IPS-18a (cell line): ENCODE measurements around the gene CADPS.

Experiments used
- H3K27ac ChIP-seq: one replicate; pipeline ENCODE4 v1.5.1; 2013; ENCODE audit warnings: low read length
- H3K27me3 ChIP-seq: one replicate; pipeline ENCODE4 v1.6.1; 2013; ENCODE audit warnings: mild to moderate bottlenecking, low read length; ENCODE audit not compliant: control insufficient read depth, insufficient read depth
- H3K36me3 ChIP-seq: one replicate; pipeline ENCODE4 v1.6.1; 2013; ENCODE audit warnings: low read depth, low read length; ENCODE audit not compliant: control insufficient read depth
- H3K4me1 ChIP-seq: one replicate; pipeline ENCODE4 v1.6.1; 2013; ENCODE audit warnings: low read depth, low read length; ENCODE audit not compliant: control insufficient read depth
- H3K4me3 ChIP-seq: one replicate; pipeline ENCODE4 v1.5.1; 2013; ENCODE audit warnings: low read length
- H3K9ac ChIP-seq: one replicate; pipeline ENCODE4 v1.6.1; 2013; ENCODE audit warnings: mild to moderate bottlenecking, low read length, moderate library complexity
- H3K9me3 ChIP-seq: one replicate; pipeline ENCODE4 v1.6.1; 2013; ENCODE audit warnings: low read depth, low read length; ENCODE audit not compliant: control insufficient read depth

The CADPS gene

GRCh38 chr3:62874711-62875557 lies at the start of gene CADPS:
Gene CADPS (minus strand): TSS chr3:62875416. CDS start chr3:62875029, 387 bp downstream.
- H3K9me3 ChIP-seq = no peaks in the 10 kb centered on the region
- peaks cover 11% of the 10 kb centered on the region for H3K4me1 ChIP-seq
- H3K36me3 ChIP-seq = no peaks in the 10 kb centered on the region
- H3K27me3 ChIP-seq = peaks cover 13% of the 10 kb centered on the region
- no peak within 1 kb of the TSS for H3K27ac ChIP-seq
- H3K9ac ChIP-seq = peak within 1 kb of the TSS; percentile 46
- H3K4me3 ChIP-seq = peak within 1 kb of the TSS; percentile 82

DNA sequence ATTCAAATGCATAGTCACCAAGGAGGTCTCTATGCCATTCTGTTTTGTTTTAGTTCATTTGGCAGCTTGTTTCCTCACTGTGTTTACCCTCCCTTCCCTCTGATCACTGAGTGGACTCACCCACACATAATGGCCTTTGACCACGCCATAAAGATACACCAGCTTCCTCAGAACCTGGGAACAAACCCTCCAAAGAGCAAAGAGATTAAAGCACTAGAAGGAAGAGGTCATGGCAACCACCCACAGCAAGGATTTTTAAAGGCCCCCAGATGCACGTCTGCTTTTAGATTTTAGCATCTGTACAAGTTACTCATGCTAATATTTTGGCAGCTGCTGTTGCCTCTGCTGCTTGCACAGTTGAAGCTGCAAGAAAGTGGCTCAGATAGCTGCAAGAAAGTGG lies 47.9 kb upstream of the CADPS start:
- H3K4me1 ChIP-seq = peaks cover 14% of the 10 kb centered on the region
- no peaks in the 10 kb centered on the region for H3K36me3 ChIP-seq
- no peak overlapping the region for H3K27ac ChIP-seq
- no peak overlapping the region for H3K9ac ChIP-seq
- no peaks in the 10 kb centered on the region for H3K27me3 ChIP-seq
- no peaks in the 10 kb centered on the region for H3K9me3 ChIP-seq
- no peak overlapping the region for H3K4me3 ChIP-seq

DNA sequence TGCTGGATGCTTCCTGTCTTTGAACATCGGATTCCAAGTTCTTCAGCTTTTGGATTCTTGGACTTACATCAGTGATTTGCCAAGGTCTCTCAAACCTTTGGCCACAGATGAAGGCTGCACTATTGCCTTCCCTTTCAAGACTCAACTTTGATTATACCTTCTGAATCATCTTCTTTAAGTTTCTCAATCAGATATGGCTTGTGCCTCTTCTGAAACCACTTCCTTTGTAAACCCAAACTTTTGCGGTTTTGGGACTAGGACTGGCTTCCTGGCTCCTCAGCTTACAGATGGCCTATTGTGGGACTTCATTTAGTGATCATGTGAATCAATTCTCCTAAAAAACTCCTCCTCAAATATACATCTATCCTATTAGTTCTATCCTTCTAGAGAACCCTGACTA lies 47.1 kb upstream of the CADPS start:
- no peak overlapping the region for H3K4me3 ChIP-seq
- no peaks in the 10 kb centered on the region for H3K9me3 ChIP-seq
- no peaks in the 10 kb centered on the region for H3K36me3 ChIP-seq
- peaks cover 14% of the 10 kb centered on the region for H3K4me1 ChIP-seq
- no peak overlapping the region for H3K9ac ChIP-seq
- H3K27ac ChIP-seq = no peak overlapping the region
- H3K27me3 ChIP-seq = no peaks in the 10 kb centered on the region

- Histone ChIP-seq H3K9me3 (no peaks in the 10 kb centered on the region), H3K27me3 (no peaks in the 10 kb centered on the region), H3K4me3 (no peak overlapping the region)
These were observed 45.2 kb upstream of the CADPS start for GRCh38 chr3:62920466-62920784.

GRCh38 chr3:62919784-62920465 lies 44.7 kb upstream of the CADPS start:
- no peak overlapping the region for H3K9ac ChIP-seq
- no peaks in the 10 kb centered on the region for H3K27me3 ChIP-seq
- no peak overlapping the region for H3K27ac ChIP-seq
- no peak overlapping the region for H3K4me3 ChIP-seq
- H3K4me1 ChIP-seq = peaks cover 11% of the 10 kb centered on the region
- no peaks in the 10 kb centered on the region for H3K9me3 ChIP-seq
- no peaks in the 10 kb centered on the region for H3K36me3 ChIP-seq

More at GRCh38 chr3:62920466-62920784, 45.2 kb upstream of the CADPS start:
- no peak overlapping the region for H3K27ac ChIP-seq
- no peaks in the 10 kb centered on the region for H3K36me3 ChIP-seq
- H3K4me1 ChIP-seq = peaks cover 11% of the 10 kb centered on the region
- no peak overlapping the region for H3K9ac ChIP-seq

GRCh38 chr3:62918777-62919176 lies 43.6 kb upstream of the CADPS start:
- Histone ChIP-seq H3K27me3 (no peaks in the 10 kb centered on the region), H3K36me3 (no peaks in the 10 kb centered on the region), H3K9ac (no peak overlapping the region)

GRCh38 chr3:62918131-62918530 lies 42.9 kb upstream of the CADPS start:
- Histone ChIP-seq H3K4me3 (no peak overlapping the region), H3K27me3 (no peaks in the 10 kb centered on the region), H3K9me3 (no peaks in the 10 kb centered on the region), H3K36me3 (no peaks in the 10 kb centered on the region), H3K27ac (no peak overlapping the region), H3K4me1 (peaks cover 11% of the 10 kb centered on the region), H3K9ac (no peak overlapping the region)

More at GRCh38 chr3:62918777-62919176, 43.6 kb upstream of the CADPS start:
- H3K27ac ChIP-seq = no peak overlapping the region
- H3K4me3 ChIP-seq = no peak overlapping the region
- H3K4me1 ChIP-seq = peaks cover 11% of the 10 kb centered on the region
- H3K9me3 ChIP-seq = no peaks in the 10 kb centered on the region

GRCh38 chr3:62911526-62911925 lies 36.3 kb upstream of the CADPS start:
- no peaks in the 10 kb centered on the region for H3K9me3 ChIP-seq
- H3K27me3 ChIP-seq = no peaks in the 10 kb centered on the region
- no peak overlapping the region for H3K4me3 ChIP-seq
- no peaks in the 10 kb centered on the region for H3K36me3 ChIP-seq
- H3K4me1 ChIP-seq = peaks cover 6% of the 10 kb centered on the region
- no peak overlapping the region for H3K9ac ChIP-seq
- H3K27ac ChIP-seq = no peak overlapping the region

GRCh38 chr3:62905331-62905730 lies 30.1 kb upstream of the CADPS start:
- no peak overlapping the region for H3K27ac ChIP-seq
- H3K9me3 ChIP-seq = no peaks in the 10 kb centered on the region
- no peaks in the 10 kb centered on the region for H3K4me1 ChIP-seq
- no peaks in the 10 kb centered on the region for H3K27me3 ChIP-seq
- H3K36me3 ChIP-seq = no peaks in the 10 kb centered on the region
- H3K9ac ChIP-seq = no peak overlapping the region
- H3K4me3 ChIP-seq = no peak overlapping the region

DNA sequence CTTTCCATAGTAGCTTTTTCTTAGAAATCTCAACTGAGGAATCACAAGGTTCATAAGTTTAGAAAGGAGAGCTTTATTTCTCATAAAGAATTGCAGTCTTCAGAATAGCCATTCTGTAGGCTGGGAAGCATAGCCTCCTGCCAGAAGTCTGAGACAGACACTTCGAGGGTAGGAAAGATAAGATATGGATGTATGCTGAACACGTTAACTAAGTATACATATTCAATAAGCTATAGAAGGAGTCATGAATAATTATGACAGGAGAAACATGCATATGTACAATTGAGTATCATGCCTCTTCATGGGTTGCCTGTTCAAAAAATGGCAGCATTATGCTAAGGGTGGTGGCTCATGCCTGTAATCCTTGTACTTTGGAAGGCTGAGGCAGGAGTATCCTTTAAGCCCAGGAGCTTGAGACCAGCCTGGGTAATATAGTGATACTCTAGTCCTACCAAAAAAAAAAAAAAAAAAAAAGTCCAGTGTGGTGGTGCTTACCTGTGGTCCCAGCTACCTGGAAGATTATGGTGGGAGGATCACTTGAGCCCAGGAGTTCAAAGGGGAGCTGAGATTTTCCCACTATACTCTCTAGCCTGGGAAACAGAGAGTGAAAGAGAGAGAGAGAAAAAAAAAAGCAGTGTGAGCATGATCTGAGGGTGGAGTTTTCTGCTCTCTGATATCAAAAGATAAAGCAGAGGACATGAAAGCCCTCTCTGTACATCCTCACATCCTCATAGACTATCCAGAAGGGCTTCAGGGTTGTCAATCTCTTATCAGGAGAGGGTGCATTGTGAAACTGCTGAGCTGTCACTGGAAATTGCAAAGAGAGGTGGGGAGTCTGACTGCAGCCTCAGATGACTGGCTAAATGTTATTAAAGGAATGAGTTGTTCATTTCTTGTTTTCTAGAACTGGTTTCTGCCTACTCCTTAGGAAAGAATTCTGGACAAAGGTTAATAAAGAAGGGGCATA lies 23.6 kb upstream of the CADPS start:
- no peaks in the 10 kb centered on the region for H3K27me3 ChIP-seq
- no peaks in the 10 kb centered on the region for H3K36me3 ChIP-seq
- no peaks in the 10 kb centered on the region for H3K4me1 ChIP-seq
- H3K9ac ChIP-seq = no peak overlapping the region
- H3K27ac ChIP-seq = no peak overlapping the region
- H3K9me3 ChIP-seq = no peaks in the 10 kb centered on the region
- no peak overlapping the region for H3K4me3 ChIP-seq

- H3K27ac ChIP-seq = no peak overlapping the region
- no peaks in the 10 kb centered on the region for H3K9me3 ChIP-seq
- no peaks in the 10 kb centered on the region for H3K27me3 ChIP-seq
- H3K4me1 ChIP-seq = no peaks in the 10 kb centered on the region
- no peak overlapping the region for H3K4me3 ChIP-seq
- no peaks in the 10 kb centered on the region for H3K36me3 ChIP-seq
- H3K9ac ChIP-seq = no peak overlapping the region
These were observed 20.7 kb upstream of the CADPS start for GRCh38 chr3:62895901-62896300.
